Muscle of leg (tissue), 16 donors: ENCODE results near the gene ZKSCAN8. TPM values are rescaled to one million over a fixed set of nuclear protein-coding genes. Genes with fewer than 3 reads are reported as not detected.
A peak's percentile ranks its signal among the peaks of the same experiment; 100 is the strongest.
"Not testable (repeated sequence)": the region's sequence is repeated elsewhere in the genome, so short reads cannot be mapped to it uniquely, and the experiment has no call there.

Source experiments
- DNase-seq: peaks from one replicate; pipeline ENCODE4 v3.0.0; 2013
- H3K27ac ChIP-seq: one replicate; pipeline ENCODE4 v1.5.1; 2013; ENCODE audit warnings: mild to moderate bottlenecking, low read length, control low read depth
- H3K27me3 ChIP-seq: one replicate; pipeline ENCODE4 v1.6.1; 2013; ENCODE audit warnings: low read length; ENCODE audit not compliant: control insufficient read depth, insufficient read depth
- H3K36me3 ChIP-seq: one replicate; pipeline ENCODE4 v1.6.1; 2013; ENCODE audit warnings: low read length; ENCODE audit not compliant: control insufficient read depth, insufficient read depth
- H3K4me1 ChIP-seq: one replicate; pipeline ENCODE4 v1.6.1; 2013; ENCODE audit warnings: low read length; ENCODE audit not compliant: control insufficient read depth, insufficient read depth
- H3K4me3 ChIP-seq: one replicate; pipeline ENCODE4 v1.5.1; 2013; ENCODE audit warnings: low read length, control low read depth
- H3K9me3 ChIP-seq: replicated peaks from 2 replicates; pipeline ENCODE4 v1.6.1; 2013; ENCODE audit warnings: low read depth, low read length; ENCODE audit not compliant: control insufficient read depth
- WGBS: methylation state at CpG from one replicate; pipeline ENCODE4 v1.1.5; 2013; ENCODE audit warnings: missing lambda C conversion rate; ENCODE audit not compliant: insufficient coverage; 5-methylcytosine and 5-hydroxymethylcytosine counted together
- long read RNA-seq, 11 donors: transcript quantifications; one replicate each; lab custom pipeline, GENCODE V29; 2026
- polyA plus RNA-seq, 8 donors: library from polyadenylated mRNA; unstranded; fragments of 120-200 nt; gene quantifications; one replicate each; pipeline versions ENCODE4 v1.2.1 to v1.2.3, GENCODE V29; 2013; ENCODE audit warnings: inconsistent platforms in 1 of 8, low replicate concordance in 1 of 8; ENCODE audit not compliant: insufficient read length in 8 of 8, insufficient read depth in 1 of 8
- total RNA-seq: library from RNA; stranded (reverse); fragments of 120-200 nt; gene quantifications from one replicate; pipeline ENCODE4 v1.2.4, GENCODE V29; 2013

ZKSCAN8 gene
- total RNA-seq (21.8 TPM), polyA plus RNA-seq (10 to 100 TPM; 17.1 to 24.4 (median 20.0) TPM)
- long read RNA-seq, donor 1, full-length matches to known transcripts = 1 of 1 reads
- long read RNA-seq, donor 1, partial matches to known transcripts = 0 of 1 reads
- long read RNA-seq, donor 1, other reads (novel, unspliced or antisense) = 0 of 1 reads
- long read RNA-seq, donor 2 = 0 reads
- long read RNA-seq, donor 3, full-length matches to known transcripts = 4 of 4 reads
- long read RNA-seq, donor 3, partial matches to known transcripts = 0 of 4 reads
- long read RNA-seq, donor 3, other reads (novel, unspliced or antisense) = 0 of 4 reads
- long read RNA-seq, donor 4, full-length matches to known transcripts = 1 of 1 reads
- long read RNA-seq, donor 4, partial matches to known transcripts = 0 of 1 reads
- long read RNA-seq, donor 4, other reads (novel, unspliced or antisense) = 0 of 1 reads
- long read RNA-seq, donor 5, full-length matches to known transcripts = 7 of 7 reads
- long read RNA-seq, donor 5, partial matches to known transcripts = 0 of 7 reads
- long read RNA-seq, donor 5, other reads (novel, unspliced or antisense) = 0 of 7 reads
- long read RNA-seq, donor 6, full-length matches to known transcripts = 4 of 4 reads
- long read RNA-seq, donor 6, partial matches to known transcripts = 0 of 4 reads
- long read RNA-seq, donor 6, other reads (novel, unspliced or antisense) = 0 of 4 reads
- long read RNA-seq, donor 7, full-length matches to known transcripts = 2 of 2 reads
- long read RNA-seq, donor 7, partial matches to known transcripts = 0 of 2 reads
- long read RNA-seq, donor 7, other reads (novel, unspliced or antisense) = 0 of 2 reads
- long read RNA-seq, donor 8, full-length matches to known transcripts = 9 of 9 reads
- long read RNA-seq, donor 8, partial matches to known transcripts = 0 of 9 reads
- long read RNA-seq, donor 8, other reads (novel, unspliced or antisense) = 0 of 9 reads
- long read RNA-seq, donor 9, full-length matches to known transcripts = 1 of 1 reads
- long read RNA-seq, donor 9, partial matches to known transcripts = 0 of 1 reads
- long read RNA-seq, donor 9, other reads (novel, unspliced or antisense) = 0 of 1 reads
- long read RNA-seq, donor 10, full-length matches to known transcripts = 6 of 6 reads
- long read RNA-seq, donor 10, partial matches to known transcripts = 0 of 6 reads
- long read RNA-seq, donor 10, other reads (novel, unspliced or antisense) = 0 of 6 reads
- long read RNA-seq, donor 11, full-length matches to known transcripts = 4 of 4 reads
- long read RNA-seq, donor 11, partial matches to known transcripts = 0 of 4 reads
- long read RNA-seq, donor 11, other reads (novel, unspliced or antisense) = 0 of 4 reads

- H3K4me1 ChIP-seq = peaks cover 7% of the 10 kb centered on the region
- no peaks in the 10 kb centered on the region for H3K27me3 ChIP-seq
- peak within 1 kb of the TSS; percentile 93 for H3K4me3 ChIP-seq
- DNase-seq = peak; percentile 94
- H3K9me3 ChIP-seq = no peaks in the 10 kb centered on the region
- WGBS = 0% methylated on average over 34 of the region's 52 CpGs
- H3K36me3 ChIP-seq = peaks cover 10% of the 10 kb centered on the region
- peak within 1 kb of the TSS; percentile 92 for H3K27ac ChIP-seq
Measured at GRCh38 chr6:28141500-28142329, at the start of gene ZKSCAN8. Gene ZKSCAN8, plus strand, starts transcription at chr6:28141883. Its CDS starts 6,525 bp downstream, at chr6:28148408.

DNA sequence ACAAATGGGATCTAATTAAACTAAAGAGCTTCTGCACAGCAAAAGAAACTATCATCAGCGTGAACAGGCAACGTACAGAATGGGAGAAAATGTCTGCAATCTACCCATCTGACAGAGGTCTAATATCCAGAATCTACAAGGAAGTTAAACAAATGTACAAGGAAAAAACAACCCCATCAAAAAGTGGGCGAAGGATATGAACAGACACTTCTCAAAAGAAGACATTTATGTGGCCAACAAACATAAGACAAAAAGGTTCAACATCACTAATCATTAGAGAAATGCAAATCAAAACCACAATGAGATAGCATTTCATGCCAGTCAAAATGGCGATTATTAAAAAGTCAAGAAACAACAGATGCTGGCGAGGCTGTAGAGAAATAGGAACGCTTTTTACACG is 39.5 kb upstream of the ZKSCAN8 start:
- H3K9me3 ChIP-seq, H3K4me3 ChIP-seq, H3K27ac ChIP-seq, H3K36me3 ChIP-seq, H3K27me3 ChIP-seq, DNase-seq, H3K4me1 ChIP-seq: not testable (repeated sequence)
- WGBS = no CpG with 5 or more reads among the region's 7 CpGs

DNA sequence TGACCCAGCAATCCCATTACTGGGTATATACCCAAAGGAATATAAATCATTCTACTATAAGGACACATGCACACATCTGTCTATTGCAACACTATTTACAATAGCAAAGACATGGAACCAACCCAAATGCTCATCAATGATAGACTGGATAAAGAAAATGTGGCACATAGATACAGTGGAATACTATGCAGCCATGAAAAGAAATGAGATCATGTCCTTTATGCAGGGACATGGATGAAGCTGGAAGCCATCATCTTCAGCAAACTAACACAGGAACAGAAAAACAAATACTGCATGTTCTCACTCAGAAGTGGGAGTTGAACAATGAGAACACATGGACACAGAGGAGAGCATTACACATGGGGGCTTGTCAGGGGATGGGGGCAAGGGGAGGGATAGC is 39.0 kb upstream of the ZKSCAN8 start:
- not testable (repeated sequence) for H3K4me3 ChIP-seq, H3K27ac ChIP-seq, H3K4me1 ChIP-seq, H3K9me3 ChIP-seq, DNase-seq, H3K36me3 ChIP-seq, H3K27me3 ChIP-seq

DNA sequence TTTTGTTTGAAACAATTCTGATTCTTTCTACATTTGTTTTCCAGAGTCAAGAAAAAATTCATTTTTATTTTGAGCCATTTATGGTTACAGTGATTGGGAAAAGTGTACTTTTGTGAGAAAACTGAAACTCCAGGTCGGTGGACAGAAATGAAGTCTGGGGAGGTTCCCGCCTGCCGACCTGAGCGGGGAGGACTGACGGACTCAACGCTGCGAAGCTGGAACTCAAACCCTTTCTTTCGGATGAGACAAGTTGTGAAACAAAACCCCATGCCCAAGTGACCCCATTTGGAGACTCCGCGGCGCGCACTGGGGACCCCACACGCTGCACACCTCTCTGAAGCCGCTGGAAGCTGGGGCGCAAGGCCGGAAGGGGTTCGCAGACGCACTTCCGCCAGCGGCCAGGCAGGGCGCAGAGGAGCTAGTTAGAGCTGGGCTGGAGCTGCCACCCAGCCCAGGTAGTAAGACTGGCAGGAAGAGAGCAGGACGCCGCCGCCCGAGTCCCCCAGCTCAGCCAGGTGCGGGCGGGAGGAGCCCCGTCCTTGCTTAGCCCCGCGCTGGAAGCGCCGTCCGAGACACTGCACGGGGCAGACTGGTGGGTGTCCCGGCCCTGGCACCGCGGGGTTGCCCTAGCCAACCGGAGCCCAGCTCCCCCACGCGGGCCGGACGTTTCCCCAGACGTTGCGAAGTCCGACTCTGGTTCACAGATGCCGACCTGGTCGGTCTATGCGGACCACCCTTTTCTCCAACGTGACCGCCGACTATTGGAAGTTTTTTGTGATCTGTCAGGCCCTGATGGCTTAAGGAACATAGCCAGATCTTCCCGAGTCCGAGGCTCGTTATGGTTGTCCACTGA is 37.1 kb upstream of the ZKSCAN8 start:
- H3K27me3 ChIP-seq = no peaks in the 10 kb centered on the region
- DNase-seq = peak; percentile 86
- no peaks in the 10 kb centered on the region for H3K9me3 ChIP-seq
- peak overlapping the region; percentile 67 for H3K27ac ChIP-seq
- peak overlapping the region; percentile 91 for H3K4me3 ChIP-seq
- H3K4me1 ChIP-seq = peaks cover 2% of the 10 kb centered on the region
- no peaks in the 10 kb centered on the region for H3K36me3 ChIP-seq
- 1% methylated on average over 51 of the region's 54 CpGs for WGBS

DNA sequence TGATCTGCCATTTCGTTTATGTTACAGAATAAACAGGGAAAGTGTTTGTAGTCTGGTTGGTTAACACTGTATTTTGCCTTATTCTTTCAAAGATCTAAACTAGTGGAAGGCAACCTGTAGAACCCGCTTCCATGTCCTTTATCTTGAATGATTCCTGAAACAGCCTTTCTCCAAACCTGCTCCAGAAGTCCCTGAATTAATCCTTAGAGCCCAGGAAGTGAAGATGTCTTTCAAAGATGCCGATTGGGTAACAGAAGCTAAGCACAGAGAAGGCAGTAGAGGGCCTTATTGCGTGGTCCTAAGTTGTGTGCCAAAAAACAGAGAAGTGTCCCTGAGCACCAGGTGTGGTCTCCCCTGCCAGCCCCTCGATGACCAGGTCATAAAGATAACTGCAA is 36.4 kb upstream of the ZKSCAN8 start:
- H3K4me3 ChIP-seq = peak overlapping the region; percentile 91
- peaks cover 2% of the 10 kb centered on the region for H3K4me1 ChIP-seq
- H3K9me3 ChIP-seq = no peaks in the 10 kb centered on the region
- DNase-seq = no peak
- H3K27ac ChIP-seq = peak overlapping the region; percentile 67
- H3K27me3 ChIP-seq = no peaks in the 10 kb centered on the region
- WGBS = 17% methylated on average over 1 of the region's 5 CpGs
- H3K36me3 ChIP-seq = no peaks in the 10 kb centered on the region

DNA sequence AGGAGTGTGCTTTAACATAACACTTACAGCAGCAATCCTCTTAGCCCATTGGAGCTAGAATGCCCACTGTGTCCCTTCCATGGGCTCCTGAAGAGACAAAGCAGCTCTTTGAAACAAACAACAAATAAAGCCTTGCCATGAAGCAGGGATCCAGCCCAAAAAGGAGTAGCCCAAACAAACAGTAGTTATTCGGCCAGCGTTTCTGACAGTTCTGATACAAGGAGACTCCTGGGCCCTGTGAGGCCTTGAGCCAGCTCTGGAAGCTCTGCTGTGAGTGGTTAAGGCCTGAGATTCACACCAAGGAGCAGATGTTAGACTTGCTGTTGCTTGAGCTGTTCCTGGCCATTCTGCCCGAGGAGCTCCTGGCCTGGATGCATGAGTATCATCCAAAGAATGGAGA is 34.2 kb upstream of the ZKSCAN8 start:
- DNase-seq = no peak
- no peaks in the 10 kb centered on the region for H3K9me3 ChIP-seq
- no peak overlapping the region for H3K27ac ChIP-seq
- no peaks in the 10 kb centered on the region for H3K27me3 ChIP-seq
- peaks cover 2% of the 10 kb centered on the region for H3K4me1 ChIP-seq
- H3K4me3 ChIP-seq = no peak overlapping the region
- WGBS = 100% methylated on average over 1 of the region's 3 CpGs
- no peaks in the 10 kb centered on the region for H3K36me3 ChIP-seq

GRCh38 chr6:28111964-28112363 is 29.7 kb upstream of the ZKSCAN8 start:
- DNase-seq = no peak
- no CpG with 5 or more reads among the region's 3 CpGs for WGBS
- no peaks in the 10 kb centered on the region for H3K27me3 ChIP-seq

DNA sequence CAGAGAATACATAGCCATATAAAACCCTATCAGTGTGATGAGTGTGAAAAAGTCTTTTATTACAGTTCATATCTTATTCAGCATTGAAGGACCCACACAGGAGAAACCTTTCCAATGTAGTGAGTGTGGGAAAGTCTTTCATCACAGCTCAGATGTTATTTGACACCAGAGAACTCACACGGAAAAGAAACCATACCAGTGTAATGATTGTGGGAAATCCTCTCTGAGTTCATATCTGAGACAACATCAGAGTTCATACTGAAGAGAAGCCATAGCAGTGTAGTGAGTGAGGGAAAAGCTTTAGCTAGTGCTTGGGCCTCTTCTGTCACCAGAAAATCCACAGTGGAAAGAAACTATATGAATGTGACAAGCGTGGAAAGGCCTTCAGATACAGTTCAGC is 25.9 kb upstream of the ZKSCAN8 start:
- H3K27ac ChIP-seq = no peak overlapping the region
- DNase-seq = no peak
- no peaks in the 10 kb centered on the region for H3K27me3 ChIP-seq
- no peaks in the 10 kb centered on the region for H3K9me3 ChIP-seq
- peaks cover 25% of the 10 kb centered on the region for H3K36me3 ChIP-seq
- H3K4me1 ChIP-seq = no peaks in the 10 kb centered on the region
- no peak overlapping the region for H3K4me3 ChIP-seq
- WGBS = no CpG with 5 or more reads among the region's 2 CpGs

More at GRCh38 chr6:28111964-28112363, 29.7 kb upstream of the ZKSCAN8 start:
- Histone ChIP-seq H3K9me3 (no peaks in the 10 kb centered on the region), H3K36me3 (peaks cover 9% of the 10 kb centered on the region), H3K4me1 (no peaks in the 10 kb centered on the region), H3K27ac (no peak overlapping the region), H3K4me3 (no peak overlapping the region)
